Fibroblast of peridontal ligament (primary cell): ENCODE results near the gene KATNB1.
"Not testable (repeated sequence)": the region's sequence is repeated elsewhere in the genome, so short reads cannot be mapped to it uniquely, and the experiment has no call there.

Source experiments
- DNase-seq: peaks from one replicate; pipeline ENCODE4 v3.0.0-alpha.2; 2010; ENCODE audit errors: extremely low read depth

The KATNB1 gene

DNA sequence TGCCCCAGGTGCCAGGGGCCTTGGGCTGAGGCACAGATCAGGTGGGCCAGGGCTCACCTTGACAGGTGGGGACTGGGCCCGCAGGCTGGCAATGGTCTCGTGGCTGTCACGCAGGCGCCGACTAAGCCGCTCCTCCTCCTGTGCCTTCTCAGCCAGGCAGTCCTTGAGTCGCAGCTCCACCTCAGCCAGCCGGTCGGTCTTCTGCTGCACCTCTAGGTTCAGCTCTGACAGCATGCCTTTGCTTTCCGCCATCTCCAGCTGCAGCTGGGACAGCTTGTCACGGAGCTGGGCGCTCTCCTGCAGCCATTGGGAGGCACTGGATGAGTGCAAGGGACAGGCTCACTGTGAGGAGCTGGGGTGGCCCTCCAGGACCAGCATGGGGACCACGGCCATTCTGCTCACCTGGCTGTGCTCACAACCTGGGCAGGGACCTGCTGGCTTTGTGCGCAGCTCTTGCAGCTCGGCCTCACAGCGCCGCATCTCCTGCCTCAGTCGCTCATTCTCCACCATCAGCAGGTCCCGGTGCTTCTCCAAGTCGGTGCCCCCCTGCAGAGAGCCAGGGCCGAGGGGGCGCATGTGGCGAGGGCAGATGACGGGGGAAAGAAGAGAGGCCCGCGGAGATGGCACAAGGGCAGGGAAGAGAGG is 35.7 kb downstream of the KATNB1 start:
- DNase-seq: no peak

DNA sequence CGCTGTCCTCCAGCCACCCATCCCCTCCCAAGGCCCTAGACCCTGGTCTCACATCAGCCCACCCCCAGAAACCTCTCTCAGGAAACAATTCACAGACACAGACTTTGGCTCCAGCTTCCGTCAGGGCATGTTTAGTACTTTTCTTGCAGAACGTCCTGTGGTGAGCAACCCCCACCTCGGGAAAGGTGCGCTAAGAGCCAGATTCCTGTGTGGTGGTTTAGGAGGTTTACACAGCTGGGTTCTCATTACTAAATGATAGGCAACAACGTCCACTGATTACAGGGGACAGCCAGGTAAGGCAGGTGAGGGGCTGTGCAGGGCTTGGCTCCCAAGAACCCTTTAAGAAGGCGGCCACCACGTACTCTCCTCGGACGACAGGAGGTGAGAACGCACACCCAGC is 37.4 kb downstream of the KATNB1 start:
- DNase-seq: no peak

DNA sequence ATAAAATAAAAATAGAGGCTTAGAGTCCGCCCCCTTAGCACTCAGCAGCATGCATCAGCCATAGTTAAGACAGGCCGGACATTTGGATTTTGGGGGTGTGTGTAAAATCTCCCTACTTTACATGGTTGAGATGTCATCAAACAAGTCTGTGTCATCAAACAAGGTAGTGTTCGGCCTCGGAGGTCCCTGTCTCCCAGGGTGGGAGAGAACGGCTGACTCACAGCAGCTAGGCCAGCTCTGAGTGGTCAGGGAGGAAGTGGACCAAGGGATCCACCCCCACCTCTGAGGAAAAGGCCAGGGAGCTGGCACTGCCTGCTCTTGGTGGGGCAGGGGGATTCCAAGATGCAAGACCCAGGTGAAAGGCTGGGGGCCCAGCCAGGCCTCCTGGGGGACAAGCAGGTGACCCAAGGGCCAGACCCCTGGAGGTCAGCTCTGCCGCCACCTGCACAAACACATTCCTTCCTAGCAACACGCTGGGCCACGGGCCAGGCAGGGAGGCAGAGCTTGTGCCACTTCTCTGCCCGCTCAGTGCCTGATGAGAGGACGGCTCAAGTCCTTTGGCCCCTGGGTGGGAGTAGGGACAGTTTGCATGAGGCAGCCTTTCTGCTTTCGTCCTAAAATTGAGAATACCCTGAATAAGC is 38.2 kb downstream of the KATNB1 start:
- DNase-seq: no peak

DNA sequence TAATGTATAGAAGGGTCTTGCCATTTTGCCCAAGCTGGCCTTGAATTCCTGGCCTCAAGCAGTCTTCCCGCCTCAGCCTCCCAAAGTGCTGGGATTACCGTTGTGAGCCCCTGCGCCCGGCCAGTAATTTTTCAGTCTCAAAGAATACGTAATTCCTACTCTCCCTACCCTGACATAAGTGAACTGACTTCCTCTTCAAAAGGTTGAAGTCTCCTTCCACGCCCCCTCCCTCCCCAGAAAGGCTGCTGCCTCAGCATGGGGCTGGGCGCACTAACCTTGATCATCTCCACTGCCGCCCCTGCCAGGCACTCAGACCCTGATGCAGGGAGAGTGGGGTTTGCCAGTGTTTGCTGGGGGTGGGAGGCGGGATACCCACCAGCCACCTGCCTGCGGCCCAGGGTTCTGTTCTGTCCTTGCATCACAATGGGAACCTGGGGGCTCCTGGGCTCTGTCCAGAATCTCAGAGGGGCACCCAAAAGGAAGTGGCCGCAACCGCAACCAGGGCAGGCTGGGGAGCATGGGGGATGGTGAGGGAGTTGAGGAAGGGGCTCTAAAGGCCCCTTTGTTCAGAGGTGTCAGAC is 39.2 kb downstream of the KATNB1 start:
- DNase-seq: no peak

DNA sequence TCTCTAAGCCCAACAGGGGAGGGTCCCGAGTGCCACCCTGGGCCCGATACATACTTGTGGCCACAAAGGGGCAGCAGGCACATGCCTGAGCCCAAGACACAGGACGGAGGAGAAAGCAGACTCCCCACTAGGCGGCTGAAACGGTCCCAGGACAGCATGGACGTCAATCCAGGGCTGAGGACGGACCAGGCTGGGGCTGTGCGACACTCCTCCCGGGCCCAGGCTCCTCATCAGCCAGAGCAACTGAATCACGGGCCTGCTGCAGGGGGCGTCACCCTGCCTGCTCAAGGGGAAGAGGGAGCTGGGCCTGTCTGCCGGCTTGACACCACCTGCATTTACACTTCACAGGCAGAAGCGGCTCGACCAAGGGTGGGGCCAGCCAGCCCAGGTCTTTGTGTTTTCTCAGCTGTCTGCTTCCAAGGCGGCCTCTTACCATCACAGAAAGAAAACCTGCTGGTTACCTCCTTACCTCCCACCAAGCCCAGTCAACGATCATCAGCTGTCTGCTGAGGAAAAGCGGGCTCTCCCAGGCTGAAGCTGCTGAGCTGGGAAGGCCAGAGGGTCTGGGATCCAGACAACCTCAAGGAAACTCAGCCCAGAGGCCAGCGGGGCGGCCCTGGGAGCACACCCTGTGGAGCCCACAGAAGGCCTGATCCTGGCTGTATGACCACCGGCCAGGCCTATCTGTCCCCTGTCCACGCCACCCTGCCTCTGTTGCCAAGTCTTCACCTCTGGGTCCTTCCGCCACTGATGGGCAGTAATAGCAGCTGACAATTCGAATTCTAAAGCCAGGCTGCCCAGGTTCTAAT is 40.3 kb downstream of the KATNB1 start:
- DNase-seq: no peak

DNA sequence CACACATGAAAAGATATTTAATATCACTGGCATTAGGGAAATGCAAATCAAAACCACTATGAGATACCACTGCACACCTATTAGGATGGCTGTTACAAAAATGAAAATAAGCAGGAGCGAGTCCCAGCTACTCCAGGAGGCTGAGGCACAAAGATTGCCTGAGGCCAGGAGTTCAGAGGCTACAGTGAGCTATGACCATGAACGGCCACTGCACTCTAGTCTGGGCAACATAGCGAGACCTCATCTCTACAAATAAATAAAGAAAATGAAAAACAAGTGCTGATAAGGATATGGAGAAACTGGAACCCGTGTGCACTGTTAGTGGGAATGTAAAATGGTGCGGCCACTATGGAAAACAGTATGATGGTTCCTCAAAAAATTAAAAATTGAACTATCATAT is 43.1 kb downstream of the KATNB1 start:
- DNase-seq: no peak

DNA sequence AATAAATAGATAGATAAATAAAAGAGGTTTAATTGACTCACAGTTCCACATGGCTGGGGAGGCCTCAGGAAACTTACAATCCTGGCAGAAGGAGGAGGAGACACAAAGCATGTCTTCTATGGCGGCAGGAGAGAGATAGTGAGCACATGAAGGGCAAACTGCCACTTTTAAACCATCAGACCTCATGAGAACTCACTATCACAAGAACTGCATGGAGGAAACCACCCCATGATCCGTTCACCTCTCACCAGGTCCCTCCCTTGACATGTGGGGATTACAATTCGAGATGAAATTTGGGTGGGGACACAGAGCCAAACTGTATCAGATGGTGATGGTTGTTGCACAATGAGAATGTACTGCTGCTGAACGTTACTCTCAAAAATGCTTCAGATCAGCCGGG is 44.3 kb downstream of the KATNB1 start:
- DNase-seq: not testable (repeated sequence)

DNA sequence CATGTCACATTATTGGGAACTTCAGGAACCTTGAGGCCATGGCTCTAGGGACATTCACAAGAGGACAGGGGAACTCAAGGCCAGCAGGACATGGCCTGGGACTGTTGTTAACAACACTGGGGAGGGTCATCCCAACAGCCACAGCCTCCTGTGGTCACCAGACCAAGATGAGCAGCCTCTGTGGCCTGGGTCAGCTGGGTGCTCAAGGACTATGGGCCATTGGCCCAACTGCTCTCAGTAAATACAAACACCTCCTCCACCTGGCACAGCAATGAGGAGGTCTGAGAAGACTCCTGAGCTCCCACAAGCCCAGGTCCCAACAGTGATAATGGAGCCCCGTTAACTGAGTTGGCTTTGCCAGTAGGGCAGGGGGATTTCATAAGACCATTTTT is 45.8 kb downstream of the KATNB1 start:
- no peak for DNase-seq

DNA sequence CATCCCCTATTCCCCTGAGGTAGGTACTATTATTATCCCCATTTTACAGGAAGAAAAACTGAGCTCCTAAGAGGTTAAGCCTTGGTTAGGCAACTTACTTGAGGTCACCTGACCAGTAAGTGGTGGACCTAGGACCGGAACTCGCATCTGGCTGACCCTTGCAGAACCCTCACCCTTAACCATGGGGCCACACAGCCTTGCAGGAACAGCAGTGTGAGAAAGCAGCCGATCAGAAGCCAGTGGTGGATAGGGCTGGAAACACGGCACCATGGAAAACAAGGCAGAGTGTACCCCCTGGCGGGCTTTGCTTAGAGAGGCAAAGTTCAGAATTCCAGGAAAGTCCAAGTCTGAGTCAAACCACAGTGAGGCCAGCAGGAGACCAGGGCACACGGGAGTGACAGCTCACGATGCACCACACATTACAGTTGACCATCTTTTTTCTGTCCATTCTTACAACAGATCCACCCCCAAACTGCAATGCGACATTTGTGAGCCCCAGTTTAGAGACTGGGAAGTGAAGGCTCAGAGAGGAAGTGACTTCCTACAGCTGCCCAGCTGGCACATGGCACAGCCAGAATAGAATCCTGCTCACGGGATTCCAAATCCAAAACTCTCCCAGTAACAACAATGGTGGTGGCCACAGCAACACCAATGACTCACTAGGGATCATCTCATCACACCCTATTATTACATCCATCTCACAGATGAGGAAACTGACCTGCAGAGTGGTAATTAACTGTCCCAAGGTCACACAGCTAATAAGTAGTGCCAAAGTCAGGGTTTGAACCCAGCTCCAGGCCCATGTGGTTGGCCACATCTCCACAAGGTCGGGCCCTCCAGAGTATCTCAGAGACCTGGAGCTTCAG is 46.4 kb downstream of the KATNB1 start:
- DNase-seq: peak; percentile 47

DNA sequence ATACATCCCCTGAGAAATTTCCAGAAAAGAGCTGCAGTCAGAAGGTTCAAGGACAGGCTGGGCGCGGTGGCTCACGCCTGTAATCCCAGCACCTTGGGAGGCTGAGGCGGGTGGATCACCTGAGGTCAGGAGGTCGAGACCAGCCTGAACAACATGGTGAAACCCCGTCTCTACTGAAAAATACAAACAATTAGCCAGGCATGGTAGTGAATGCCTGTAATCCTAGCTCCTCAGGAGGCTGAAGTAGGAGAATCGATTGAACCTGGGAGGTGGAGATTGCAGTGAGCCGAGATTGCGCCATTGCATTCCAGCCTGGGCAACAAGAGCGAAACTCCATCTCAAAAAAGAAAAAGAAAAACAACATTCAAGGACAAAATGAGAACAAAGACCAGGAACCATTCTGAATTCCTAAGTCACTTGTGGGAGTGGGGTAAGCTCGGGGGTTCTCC is 47.1 kb downstream of the KATNB1 start:
- not testable (repeated sequence) for DNase-seq

DNA sequence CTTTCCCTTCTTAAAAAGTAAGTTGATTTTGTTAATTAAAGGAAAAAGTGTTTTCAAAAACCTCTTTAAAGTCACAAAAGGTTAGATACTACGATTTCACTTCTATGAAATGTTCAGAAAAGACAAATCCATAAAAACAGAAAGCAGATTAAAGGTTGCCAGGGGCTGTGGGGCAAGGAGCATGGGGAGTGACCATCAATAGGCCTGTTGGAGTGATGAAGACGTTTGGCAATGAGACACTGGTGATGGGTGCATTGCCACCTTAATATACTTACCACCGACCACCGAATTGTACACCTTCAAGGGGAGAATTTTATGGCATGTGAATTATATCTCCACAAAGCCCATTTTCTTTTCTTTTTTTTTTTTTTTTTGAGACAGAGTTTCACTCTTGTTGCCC is 47.5 kb downstream of the KATNB1 start:
- DNase-seq: no peak

DNA sequence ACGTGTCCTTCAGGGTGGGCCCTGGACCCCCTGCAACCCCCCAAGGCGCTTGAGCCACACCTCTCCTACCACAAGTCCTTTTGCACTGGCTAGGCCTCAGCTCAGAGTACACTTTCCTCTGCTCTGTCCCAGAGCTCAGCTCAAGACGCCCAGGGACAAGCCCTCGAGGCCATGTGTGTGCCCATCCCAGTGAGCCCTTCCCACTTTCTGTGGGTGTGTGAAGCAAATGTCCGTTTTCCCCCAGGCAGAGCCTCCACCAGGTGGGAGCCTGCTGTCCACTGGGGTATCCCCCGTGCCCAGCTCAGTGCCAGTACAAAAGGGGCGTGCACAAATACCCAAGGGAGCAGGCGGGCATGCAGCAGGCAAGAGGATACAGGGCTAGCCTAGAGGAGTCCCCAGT is 48.3 kb downstream of the KATNB1 start:
- no peak for DNase-seq

DNA sequence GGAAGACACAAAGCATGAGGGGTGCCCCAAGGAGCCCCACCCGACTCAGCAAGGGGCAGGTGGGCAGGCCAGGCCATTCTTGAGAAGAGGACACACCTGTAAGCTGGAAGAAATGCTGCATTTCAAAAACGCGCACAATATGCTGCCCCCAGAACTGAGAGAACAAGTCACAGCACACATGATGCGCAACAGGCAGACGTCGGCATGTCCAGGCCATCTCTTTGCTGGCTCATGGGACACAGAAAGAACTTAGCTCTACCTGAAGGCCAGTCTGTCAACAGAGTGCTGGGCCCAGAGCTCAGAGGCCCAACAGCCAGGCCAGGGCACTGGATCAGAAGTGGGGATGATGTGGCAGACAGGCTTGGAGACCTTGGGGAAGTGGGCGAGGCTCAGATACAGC is 48.8 kb downstream of the KATNB1 start:
- no peak for DNase-seq

DNA sequence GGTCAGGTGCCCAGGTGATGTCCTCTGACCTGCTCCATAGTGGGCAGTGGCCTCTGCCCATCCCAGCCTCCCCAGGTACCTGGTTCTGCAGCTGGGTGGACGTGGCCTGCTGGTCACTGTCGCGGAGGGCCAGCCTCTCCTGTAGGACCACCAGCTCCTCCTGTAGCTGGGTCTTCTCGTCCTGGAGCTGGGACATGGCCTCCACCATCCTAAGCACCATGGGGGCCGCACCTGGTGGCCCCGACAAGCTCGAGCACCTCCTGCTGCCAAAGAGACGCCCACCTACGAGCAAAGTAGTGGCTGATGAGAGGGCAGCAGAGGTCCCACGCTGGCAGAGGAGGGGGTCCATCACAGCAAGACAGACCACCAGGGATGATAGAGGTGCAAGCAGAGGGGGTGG is 49.8 kb downstream of the KATNB1 start:
- DNase-seq: no peak

DNA sequence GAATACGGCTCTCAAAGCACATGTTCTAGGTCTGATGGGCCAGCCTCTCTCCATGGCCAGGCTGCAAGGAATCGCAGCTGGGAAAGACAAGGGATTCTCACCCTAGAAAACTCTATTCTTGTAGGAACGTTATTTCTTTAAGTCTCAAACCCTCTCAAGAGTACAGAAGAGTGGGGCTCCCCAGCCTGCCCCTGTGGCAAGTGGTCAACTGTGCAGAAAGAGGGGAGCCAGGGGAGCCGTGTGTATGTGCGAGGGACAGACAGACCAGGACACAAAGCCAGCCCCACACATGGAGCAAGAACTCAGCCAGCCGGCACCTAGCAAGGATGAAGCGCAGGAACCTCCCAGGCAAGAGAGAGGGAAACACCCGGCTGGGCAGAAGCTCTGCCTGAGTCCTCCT is 50.4 kb downstream of the KATNB1 start:
- DNase-seq: no peak

DNA sequence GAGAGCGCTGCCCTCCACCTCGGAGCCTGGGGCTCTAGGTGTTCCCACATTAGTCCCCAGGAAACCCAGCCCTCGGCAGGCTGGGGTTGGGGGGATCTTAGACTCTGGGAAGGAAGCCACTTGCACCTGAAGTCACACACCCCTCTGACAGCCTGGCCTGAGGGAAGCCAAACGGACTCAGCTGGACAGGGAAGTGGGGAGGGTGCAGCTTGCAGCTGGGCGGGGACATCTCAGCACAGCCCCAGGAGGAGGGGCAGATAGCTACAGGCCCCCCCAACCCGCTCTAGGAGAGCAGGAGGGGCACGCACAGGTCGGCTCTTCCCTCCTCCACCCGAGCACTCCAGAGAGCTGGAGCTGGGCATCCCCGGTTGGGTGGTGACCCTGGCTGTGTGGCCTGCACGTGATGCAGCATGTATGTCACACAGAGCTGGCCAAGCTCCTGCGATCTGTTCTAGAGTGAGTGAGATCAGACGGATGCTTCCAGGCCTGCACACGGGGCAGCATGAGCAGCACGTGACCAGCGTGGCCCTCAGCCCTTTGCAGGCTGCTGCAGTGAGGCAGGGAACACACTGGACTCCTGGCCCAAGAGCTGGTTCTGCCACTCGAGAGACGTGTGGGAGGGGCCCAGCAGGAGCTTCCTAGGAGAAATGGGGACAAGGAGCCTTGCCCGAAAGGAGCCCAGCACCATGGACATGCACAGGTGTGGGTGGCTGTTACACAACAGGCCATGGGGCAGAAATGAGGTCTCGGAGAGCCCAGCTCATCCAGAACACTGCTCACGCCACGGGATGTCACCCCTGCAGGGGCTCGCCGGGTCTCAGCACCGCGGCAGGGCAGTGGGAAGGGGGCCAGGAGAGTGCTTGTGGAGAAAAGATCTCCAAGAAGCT is 51.3 kb downstream of the KATNB1 start:
- no peak for DNase-seq

DNA sequence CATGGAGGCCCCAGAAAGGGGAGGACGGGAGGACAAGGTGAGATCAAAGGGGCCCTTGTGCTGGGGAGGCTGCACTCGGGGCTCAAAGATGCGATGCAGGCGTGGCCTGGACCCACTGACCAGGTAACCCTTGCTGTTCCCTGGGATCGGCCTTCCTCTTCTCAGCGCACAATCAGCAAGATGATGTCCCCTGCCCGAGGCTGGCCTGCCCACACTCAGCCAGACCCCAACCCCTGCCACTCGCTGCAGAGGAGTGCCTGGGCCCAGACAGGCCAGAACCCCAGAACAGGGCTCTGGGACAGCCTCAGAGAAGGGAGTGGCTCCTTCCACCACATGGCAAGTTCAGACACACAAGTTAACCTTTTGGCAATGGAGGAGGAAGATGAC is 51.9 kb downstream of the KATNB1 start:
- DNase-seq: no peak

DNA sequence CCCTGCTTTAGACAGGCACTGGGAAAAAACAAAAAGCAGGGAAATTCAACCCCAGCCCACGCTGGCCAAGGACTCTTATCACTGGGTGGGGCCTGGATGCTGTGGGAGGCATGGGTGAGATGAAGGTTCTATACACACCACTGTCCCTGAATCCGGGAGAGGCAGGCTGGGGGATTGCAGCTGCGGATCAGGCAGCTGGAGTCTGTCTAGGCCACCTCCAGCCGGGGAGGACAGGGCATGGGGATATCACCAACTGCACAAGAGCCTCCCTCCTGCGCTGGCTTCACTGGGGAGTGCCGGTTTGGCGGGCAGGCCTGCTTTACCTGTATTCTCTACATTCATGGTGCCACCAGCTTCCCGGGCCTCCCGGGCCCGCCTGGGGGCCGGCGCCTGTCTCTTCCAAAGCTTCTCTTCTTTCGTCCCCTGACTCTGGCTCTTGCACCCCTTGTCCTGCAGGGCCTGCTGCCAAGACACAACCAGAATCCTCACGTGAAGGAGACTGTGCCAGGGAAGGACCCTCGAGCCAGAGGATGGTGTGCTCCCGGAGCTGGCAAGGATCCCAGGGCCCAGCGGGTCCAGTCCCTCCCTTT is 52.8 kb downstream of the KATNB1 start:
- DNase-seq: no peak

DNA sequence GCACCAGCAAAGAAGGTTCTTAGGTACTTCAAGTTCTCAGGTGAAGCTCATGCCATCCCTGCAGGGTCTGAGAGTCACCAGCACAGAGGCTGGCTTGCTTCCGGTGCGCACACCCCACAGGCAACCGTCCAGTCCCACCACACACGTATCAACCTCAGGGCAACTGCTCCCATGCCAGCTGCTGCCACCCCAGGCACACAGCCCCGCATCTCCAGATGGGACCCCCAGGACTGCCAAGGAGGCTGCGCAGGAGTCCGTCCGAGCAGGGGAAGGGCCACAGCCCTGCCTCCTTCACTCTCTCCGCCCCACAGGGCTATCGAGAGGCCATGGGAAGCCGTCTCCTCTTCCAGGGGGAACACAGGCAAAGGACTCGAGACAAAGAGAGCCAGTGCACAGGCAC is 53.4 kb downstream of the KATNB1 start:
- no peak for DNase-seq

DNA sequence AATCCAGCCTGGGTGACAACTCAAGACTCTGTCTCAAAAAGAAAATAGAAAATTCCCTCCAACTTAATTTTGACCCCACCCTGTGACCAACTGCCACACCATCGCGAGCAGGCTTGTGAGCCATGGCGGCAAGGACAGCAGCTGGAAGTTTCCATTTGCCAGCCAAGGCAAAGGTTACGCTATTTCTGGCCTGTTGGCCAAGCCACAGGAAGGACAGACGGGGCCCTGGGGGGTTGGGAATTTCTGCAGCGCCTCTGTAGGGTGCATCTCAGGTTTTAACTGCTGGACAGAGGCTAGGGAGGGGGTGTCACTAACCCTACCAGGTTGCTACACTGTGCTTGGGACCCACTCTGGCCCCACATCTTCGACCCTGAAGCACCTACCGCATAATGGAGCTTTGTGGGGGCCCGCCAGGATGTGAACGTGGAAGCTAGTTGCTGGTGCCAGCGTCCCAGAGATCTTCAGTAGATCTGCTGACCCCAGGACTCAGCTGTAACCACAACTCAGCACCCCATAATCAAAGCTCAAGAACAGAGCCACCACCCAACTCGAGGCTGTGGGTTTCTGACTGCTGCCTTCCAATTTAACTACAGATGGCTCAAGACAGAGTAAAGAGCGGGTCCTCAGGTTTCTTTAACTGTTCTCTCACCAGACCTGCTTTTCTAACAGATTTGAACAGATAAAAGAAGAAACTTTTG is 55.8 kb downstream of the KATNB1 start:
- no peak for DNase-seq
